SK-N-SH (cell line): ENCODE results near the gene LRP5. TPM values are rescaled to one million over a fixed set of nuclear protein-coding genes. Genes with fewer than 3 reads are reported as not detected.

Experiments
- CTCF ChIA-PET: fragments of 300-600, 350-600 bp; formaldehyde crosslinking; extraction: SDS; loops from one replicate; lab custom pipeline; 2021; lab: Yijun Ruan, JAX
- POLR2A ChIA-PET: fragments of 350-600 bp; sonication (Branson Sonifier 250); formaldehyde crosslinking; extraction: SDS; loops from one replicate; lab custom pipeline; 2020; ENCODE audit warnings: antibody characterized with exemption, inconsistent platforms; lab: Yijun Ruan, JAX
- DNase-seq: peaks from one replicate; pipeline ENCODE4 v3.0.0; 2012
- H2AFZ ChIP-seq: fragments of 200-600 bp; sonication (generic); 2 replicates; pipeline ENCODE4 v1.8.1; 2016; ENCODE audit warnings: antibody characterized with exemption, mild to moderate bottlenecking, low read depth
- H3F3A ChIP-seq: fragments of 200-600 bp; sonication (generic); replicated peaks from 2 replicates; pipeline ENCODE3; 2016; ENCODE audit warnings: antibody characterized with exemption, mild to moderate bottlenecking; ENCODE audit not compliant: insufficient read depth
- H3K27ac ChIP-seq, 2 experiments: fragments of 200-500 bp in 1 of 2; fragments of 200-600 bp in 1 of 2; sonication (Bioruptor generic) in 1 of 2; sonication (generic), shearing (Covaris generic) in 1 of 2; 2 replicates each; pipeline versions ENCODE4 v1.5.1 to v1.6.1; 2014 to 2016; ENCODE audit warnings: low read depth in 2 of 2, inconsistent platforms in 1 of 2, low read length in 1 of 2, mild to moderate bottlenecking in 1 of 2, mixed read lengths in 1 of 2
- H3K27me3 ChIP-seq: fragments of 200-600 bp; sonication (generic), shearing (Covaris generic); 2 replicates; pipeline ENCODE4 v1.6.1; 2016; ENCODE audit warnings: mixed run types; ENCODE audit not compliant: insufficient read depth
- H3K36me3 ChIP-seq, 2 experiments: fragments of 200-500 bp in 1 of 2; fragments of 200-600 bp in 1 of 2; sonication (Bioruptor generic) in 1 of 2; sonication (generic) in 1 of 2; replicated peaks in 1 of 2; 2 replicates each; pipeline versions ENCODE3 to v1.5.1; 2014 to 2016; ENCODE audit warnings: low read length in 1 of 2, mild to moderate bottlenecking in 1 of 2; ENCODE audit not compliant: insufficient read depth in 2 of 2, control insufficient read depth in 1 of 2
- H3K4me1 ChIP-seq, 2 experiments: fragments of 200-500 bp in 1 of 2; fragments of 200-600 bp in 1 of 2; sonication (Bioruptor generic) in 1 of 2; sonication (generic), shearing (Covaris generic) in 1 of 2; 2 replicates each; pipeline versions ENCODE4 v1.5.1 to v1.6.1; 2014 to 2016; ENCODE audit warnings: low read depth in 1 of 2, low read length in 1 of 2, mixed run types in 1 of 2; ENCODE audit not compliant: insufficient read depth in 2 of 2, control insufficient read depth in 1 of 2
- H3K4me2 ChIP-seq: fragments of 200-600 bp; sonication (generic), shearing (Covaris generic); 2 replicates; pipeline ENCODE4 v1.6.1; 2017; ENCODE audit warnings: mixed run types
- H3K4me3 ChIP-seq, 2 experiments: fragments of 200-500 bp in 1 of 2; fragments of 200-600 bp in 1 of 2; sonication (Bioruptor generic) in 1 of 2; sonication (generic), shearing (Covaris generic) in 1 of 2; 2 replicates each; pipeline versions ENCODE4 v1.5.1 to v1.8.1; 2014 to 2016; ENCODE audit warnings: low read depth in 2 of 2, inconsistent platforms in 1 of 2, low read length in 1 of 2, mild to moderate bottlenecking in 1 of 2, mixed read lengths in 1 of 2, moderate library complexity in 1 of 2
- H3K79me2 ChIP-seq: fragments of 200-600 bp; sonication (generic); 2 replicates; pipeline ENCODE4 v1.8.1; 2017; ENCODE audit warnings: mild to moderate bottlenecking; ENCODE audit not compliant: insufficient read depth
- H3K9ac ChIP-seq: fragments of 200-600 bp; sonication (generic); 2 replicates; pipeline ENCODE4 v1.6.1; 2017; ENCODE audit warnings: mixed run types
- H3K9me2 ChIP-seq: fragments of 200-600 bp; sonication (generic); 2 replicates; pipeline ENCODE4 v1.6.1; 2017; ENCODE audit warnings: mixed run types
- H3K9me3 ChIP-seq: fragments of 200-600 bp; sonication (generic); 2 replicates; pipeline ENCODE4 v1.6.1; 2017; ENCODE audit warnings: mixed run types, mild to moderate bottlenecking, moderate library complexity
- H4K20me1 ChIP-seq: fragments of 200-600 bp; sonication (generic); 2 replicates; pipeline ENCODE4 v1.6.1; 2017; ENCODE audit warnings: mild to moderate bottlenecking, mixed run types; ENCODE audit not compliant: insufficient read depth
- CHD2 ChIP-seq: fragments of 150-350 bp; IDR thresholded peaks from 2 replicates; pipeline ENCODE4 v1.6.1; 2018; ENCODE audit warnings: low read length; ENCODE audit not compliant: partially characterized antibody
- CTCF ChIP-seq: fragments of 200-600 bp; sonication (generic); IDR thresholded peaks from 2 replicates; pipeline ENCODE4 v1.6.1; 2017; ENCODE audit warnings: antibody characterized with exemption, mild to moderate bottlenecking, moderate library complexity
- EP300 ChIP-seq, 2 experiments: IDR thresholded peaks; 2 replicates each; pipeline versions ENCODE4 v1.4.0 to v1.6.1; 2012; ENCODE audit warnings: borderline replicate concordance in 1 of 2, low read depth in 1 of 2, low read length in 1 of 2
- EZH2phosphoT487 ChIP-seq: fragments of 200-600 bp; sonication (generic); IDR thresholded peaks from 2 replicates; pipeline ENCODE4 v1.6.1; 2017; ENCODE audit warnings: low read depth, mixed run types, mild to moderate bottlenecking, antibody characterized with exemption, moderate library complexity, borderline replicate concordance
- FOXJ3 ChIP-seq: sonication (generic); formaldehyde crosslinking; IDR thresholded peaks from 2 replicates; pipeline ENCODE4 v1.5.1; 2020; ENCODE audit warnings: mild to moderate bottlenecking, missing genetic modification reagents
- FOXM1 ChIP-seq: IDR thresholded peaks from 2 replicates; pipeline ENCODE4 v1.4.0; 2012; ENCODE audit warnings: low read depth, mild to moderate bottlenecking
- MAX ChIP-seq: IDR thresholded peaks from 2 replicates; pipeline ENCODE4 v1.4.0; 2012; ENCODE audit warnings: low read depth
- MXI1 ChIP-seq: IDR thresholded peaks from 2 replicates; pipeline ENCODE4 v1.6.1; 2012; ENCODE audit warnings: mild to moderate bottlenecking, low read depth, low read length, improper control_type of control experiment
- NRF1 ChIP-seq: IDR thresholded peaks from 2 replicates; pipeline ENCODE4 v1.6.1; 2012; ENCODE audit warnings: low read depth, mild to moderate bottlenecking, low read length
- PBX3 ChIP-seq: IDR thresholded peaks from 2 replicates; pipeline ENCODE4; 2012
- RAD21 ChIP-seq: IDR thresholded peaks from 2 replicates; pipeline ENCODE4 v1.6.1; 2012; ENCODE audit warnings: mild to moderate bottlenecking, low read length
- RCOR1 ChIP-seq: fragments of 150-350 bp; IDR thresholded peaks from 2 replicates; pipeline ENCODE4 v1.6.1; 2017; ENCODE audit warnings: antibody characterized with exemption, low read length
- REST ChIP-seq: IDR thresholded peaks from 2 replicates; pipeline ENCODE4 v1.6.1; 2012; ENCODE audit warnings: mild to moderate bottlenecking, low read depth, low read length, moderate library complexity
- RXRA ChIP-seq: IDR thresholded peaks from 2 replicates; pipeline ENCODE4 v1.4.0; 2012; ENCODE audit warnings: low read depth, mild to moderate bottlenecking, borderline replicate concordance
- SIN3A ChIP-seq: IDR thresholded peaks from 2 replicates; pipeline ENCODE4 v1.6.1; 2012; ENCODE audit warnings: low read depth, mild to moderate bottlenecking, low read length, moderate library complexity, borderline replicate concordance
- SMC3 ChIP-seq: IDR thresholded peaks from 2 replicates; pipeline ENCODE4 v1.6.1; 2012; ENCODE audit warnings: low read depth, low read length, improper control_type of control experiment
- TCF12 ChIP-seq: IDR thresholded peaks from 2 replicates; pipeline ENCODE4 v1.4.0; 2012
- TEAD4 ChIP-seq: IDR thresholded peaks from 2 replicates; pipeline ENCODE4 v1.4.0; 2012; ENCODE audit warnings: mild to moderate bottlenecking, borderline replicate concordance; ENCODE audit not compliant: insufficient read depth
- YY1 ChIP-seq: IDR thresholded peaks from 2 replicates; pipeline ENCODE4 v1.4.0; 2012; ENCODE audit warnings: low read depth, mild to moderate bottlenecking
- WGBS: methylation state at CpG from one replicate; pipeline ENCODE4 v1.1.6; 2017; ENCODE audit warnings: low lambda C conversion rate; 5-methylcytosine and 5-hydroxymethylcytosine counted together
- polyA plus RNA-seq, 3 experiments: library from polyadenylated mRNA; depleted of rRNA; stranded (reverse); fragments of >200 nt; gene quantifications; 2 replicates each; pipeline ENCODE4 v1.2.3, GENCODE V29; 2012

Gene LRP5
- polyA plus RNA-seq, 1 of the 3 experiments (the other 2 are of a cell fraction), result 15.0 TPM

GRCh38 chr11:68379206-68379605, 66.8 kb downstream of the LRP5 start:
- DNase-seq, result no peak
- no peak overlapping the region for H3K27ac ChIP-seq
- H3F3A ChIP-seq, result no peaks in the 10 kb centered on the region
- no peaks in the 10 kb centered on the region for H3K9me3 ChIP-seq
- ChIA-PET CTCF (interaction anchor here (1.3 kb wide), 1 partner anchor 122 kb away, joined by 8 read pairs; no protein-coding TSS in a partner anchor), POLR2A (no interaction called here)
- no peak overlapping the region for H3K4me2 ChIP-seq
- no peaks in the 10 kb centered on the region for H3K36me3 ChIP-seq
- 0 out of 2 replicates have a peak, but pooled peaks cover 6% of the 10 kb centered on the region for H4K20me1 ChIP-seq
- H3K4me3 ChIP-seq, result no peak overlapping the region
- H3K4me1 ChIP-seq, result peaks cover 8 to 57% of the 10 kb centered on the region in 2 experiments
- no peaks in the 10 kb centered on the region for H3K9me2 ChIP-seq
- H3K79me2 ChIP-seq, result no peaks in the 10 kb centered on the region
- H3K9ac ChIP-seq, result no peak overlapping the region
- TF ChIP-seq NRF1 (no peak), YY1 (no peak), FOXJ3 (no peak), SIN3A (no peak), MXI1 (no peak), RAD21 (no peak), EZH2phosphoT487 (no peak), MAX (no peak), CHD2 (no peak)
- 92% methylated on average over 11 of the region's 11 CpGs for WGBS
- H2AFZ ChIP-seq, result no peak overlapping the region
- H3K27me3 ChIP-seq, result no peaks in the 10 kb centered on the region

GRCh38 chr11:68380786-68381622, 68.6 kb downstream of the LRP5 start:
- Histone ChIP-seq H3F3A (no peaks in the 10 kb centered on the region), H3K9me2 (no peaks in the 10 kb centered on the region), H3K79me2 (no peaks in the 10 kb centered on the region), H3K27ac (peak overlapping the region in 1 of 2 experiments; percentile 30; a peak in 1 of 4 replicates), H3K27me3 (no peaks in the 10 kb centered on the region), H3K4me3 (no peak overlapping the region), H3K9me3 (no peaks in the 10 kb centered on the region), H2AFZ (no peak overlapping the region), H3K36me3 (no peaks in the 10 kb centered on the region), H3K4me1 (peaks cover 0 to 39% of the 10 kb centered on the region in 2 experiments; a peak in 1 of 4 replicates), H4K20me1 (0 out of 2 replicates have a peak, but pooled peaks cover 6% of the 10 kb centered on the region), H3K9ac (no peak overlapping the region), H3K4me2 (no peak overlapping the region)
- WGBS, result 87% methylated on average over 23 of the region's 26 CpGs
- no peak for DNase-seq
- TF ChIP-seq REST (no peak), PBX3 (no peak), MAX (no peak), SMC3 (peak; percentile 21; the same call in 1 of the 2 replicates), CTCF (no peak), TEAD4 (no peak), FOXM1 (no peak), RAD21 (peak; percentile 21; the same call in 1 of the 2 replicates), TCF12 (no peak), RXRA (no peak), RCOR1 (no peak), EP300 (IDR thresholded peaks at IDR 0.05; ENCODE audit: borderline replicate concordance in 1 of 2, low read depth in 1 of 2, low read length in 1 of 2) (no peak), YY1 (no peak)
- POLR2A ChIA-PET, result no interaction called here
- CTCF ChIA-PET, result interaction anchor here (0.8 to 6.8 kb wide), 10 partner anchors 25 to 169 kb away, joined by 3 to 49 read pairs (median 3); no protein-coding TSS in a partner anchor
